ENCODE data around the gene ADCY7.

GRCh38 chr16:50360779-50361178 is 94.4 kb downstream of the ADCY7 start:
- TF ChIP-seq NFRKB (IDR thresholded peaks at IDR 0.05) = no peak
- TF ChIP-seq FOXA1 (IDR thresholded peaks at IDR 0.05) = no peak
- no peak for TF ChIP-seq FOXM1 (IDR thresholded peaks at IDR 0.05; ENCODE audit: borderline replicate concordance)
- TF ChIP-seq FOXK2 (IDR thresholded peaks at IDR 0.05) = no peak
- no peak for TF ChIP-seq SUZ12 (IDR thresholded peaks at IDR 0.05)
- no peak for TF ChIP-seq BHLHE40 (IDR thresholded peaks at IDR 0.05; ENCODE audit: borderline replicate concordance)
- TF ChIP-seq ELF4 (IDR thresholded peaks at IDR 0.05) = no peak
- no peak for TF ChIP-seq ARNT (IDR thresholded peaks at IDR 0.05)
- TF ChIP-seq TARDBP (IDR thresholded peaks at IDR 0.05) = no peak
- no peak for TF ChIP-seq PKNOX1 (IDR thresholded peaks at IDR 0.05)
- TF ChIP-seq L3MBTL2 (conservative IDR thresholded peaks at IDR 0.05) = no peak
- TF ChIP-seq SP1 (IDR thresholded peaks at IDR 0.05) = no peak
